Small intestine (tissue), 7 donors: ENCODE results near the gene KRTAP10-12. TPM values are rescaled to one million over a fixed set of nuclear protein-coding genes. Genes with fewer than 3 reads are reported as not detected.

Source experiments
- DNase-seq, 2 donors: peaks; one replicate each; pipeline versions ENCODE4 v3.0.0 to v3.0.0-alpha.2; 2013
- FAIRE-seq: peaks from 2 replicates; lab custom pipeline; 2012; peaks lifted over from hg19 to GRCh38; lab: Jason Lieb, UNC
- H3K27ac ChIP-seq, 3 donors: one replicate each; pipeline ENCODE4 v1.5.1; 2013; ENCODE audit warnings: low read length in 2 of 3, mild to moderate bottlenecking in 2 of 3, control low read depth in 1 of 3, inconsistent platforms in 1 of 3, low read depth in 1 of 3, moderate library complexity in 1 of 3
- H3K27me3 ChIP-seq, 3 donors: one replicate each; pipeline ENCODE4 v1.6.1; 2013; ENCODE audit warnings: low read length in 3 of 3, inconsistent platforms in 1 of 3; ENCODE audit not compliant: control insufficient read depth in 3 of 3, insufficient read depth in 3 of 3
- H3K36me3 ChIP-seq, 3 donors: one replicate each; pipeline ENCODE4 v1.6.1; 2013; ENCODE audit warnings: low read length in 3 of 3, inconsistent platforms in 1 of 3, low read depth in 1 of 3, mild to moderate bottlenecking in 1 of 3, moderate library complexity in 1 of 3; ENCODE audit not compliant: control insufficient read depth in 3 of 3, insufficient read depth in 2 of 3
- H3K4me1 ChIP-seq, 3 donors: one replicate each; pipeline ENCODE4 v1.6.1; 2013; ENCODE audit warnings: low read length in 2 of 3, inconsistent platforms in 1 of 3, low read depth in 1 of 3, mild to moderate bottlenecking in 1 of 3, moderate library complexity in 1 of 3; ENCODE audit not compliant: control insufficient read depth in 3 of 3, insufficient read depth in 2 of 3
- H3K4me3 ChIP-seq, 3 donors: one replicate each; pipeline ENCODE4 v1.5.1; 2013; ENCODE audit warnings: low read length in 3 of 3, control low read depth in 1 of 3, inconsistent platforms in 1 of 3, low read depth in 1 of 3, mild to moderate bottlenecking in 1 of 3, moderate library complexity in 1 of 3
- H3K9me3 ChIP-seq, 2 donors: one replicate each; pipeline ENCODE4 v1.6.1; 2013; ENCODE audit warnings: low read depth in 1 of 2, low read length in 1 of 2; ENCODE audit not compliant: control insufficient read depth in 2 of 2, insufficient read depth in 1 of 2
- WGBS, 3 donors: extraction: QIAGEN DNeasy Blood & Tissue Kit; methylation state at CpG; one replicate each; pipeline ENCODE4 v1.1.7; 2013; 5-methylcytosine and 5-hydroxymethylcytosine counted together
- polyA plus RNA-seq, 4 donors: library from polyadenylated mRNA; stranded (reverse) in 3 of 4; unstranded in 1 of 4; fragments of 200-250 nt in 3 of 4; fragments of 120-200 nt in 1 of 4; gene quantifications; one replicate each; pipeline versions ENCODE4 v1.2.1 to v1.2.3, GENCODE V29; 2013
- donor health status: healthy with polysubstance abuse.
- donor health status: control.
- donor health status: control.
- donor health status: Bipolar disorder and iron deficiency.
- donor health status: healthy.

KRTAP10-12 gene
- polyA plus RNA-seq, 4 donors: not detected

DNA sequence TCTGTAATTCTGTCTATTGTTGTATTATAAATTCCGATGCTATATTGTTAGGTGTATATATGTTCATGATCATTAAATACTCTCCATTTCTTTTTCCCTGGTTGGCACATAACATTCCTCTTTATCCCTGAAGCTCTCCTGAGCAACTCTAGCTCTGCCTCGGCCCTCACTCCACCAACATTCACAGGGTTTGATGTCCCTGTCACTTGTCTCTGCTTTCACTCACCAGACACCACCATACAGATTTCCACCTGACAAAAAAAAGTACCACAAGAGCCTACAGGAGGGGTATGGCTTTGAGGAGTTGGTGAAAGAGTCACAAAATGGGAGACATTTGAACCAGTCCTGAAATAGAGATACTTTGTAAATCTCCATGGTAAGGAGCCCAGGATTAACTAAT is 23.2 kb downstream of the KRTAP10-12 start:
- Histone ChIP-seq H3K27me3 (peaks cover 2 to 44% (median 26%) of the 10 kb centered on the region in 3 donors), H3K9me3 (no peaks in the 10 kb centered on the region), H3K4me1 (peaks cover 0 to 9% (median 0%) of the 10 kb centered on the region in 3 donors), H3K27ac (no peak overlapping the region), H3K36me3 (no peaks in the 10 kb centered on the region), H3K4me3 (no peak overlapping the region)
- DNase-seq (no peak), FAIRE-seq (no peak)
- WGBS, 3 donors: 82 to 85% (median 84%) methylated on average over 2 of the region's 2 CpGs

DNA sequence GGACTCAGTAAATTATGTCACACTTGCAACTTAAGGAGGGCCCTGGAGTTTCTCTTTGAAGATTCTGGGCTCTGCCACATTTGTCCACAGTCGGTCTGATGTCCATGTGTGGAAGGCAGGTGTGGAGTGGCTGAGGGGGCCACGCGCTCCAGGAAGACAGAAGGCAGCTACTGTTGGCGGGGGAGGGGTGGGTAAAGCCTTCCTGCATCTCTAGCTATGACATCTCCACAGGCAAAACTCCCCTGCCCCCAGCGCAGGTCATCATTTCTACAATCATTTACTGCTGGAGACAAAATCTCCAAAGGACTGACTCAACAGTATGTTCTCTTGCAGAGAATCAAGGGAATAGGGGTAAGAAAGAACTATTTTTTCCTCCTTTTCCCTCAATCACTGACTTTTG is 25.8 kb downstream of the KRTAP10-12 start:
- peaks cover 2 to 42% (median 26%) of the 10 kb centered on the region in 3 donors for H3K27me3 ChIP-seq
- 54 to 59% (median 58%) methylated on average over 5 of the region's 5 CpGs for WGBS, 3 donors
- no peak for FAIRE-seq

GRCh38 chr21:44723177-44724131 is 26.5 kb downstream of the KRTAP10-12 start:
- H3K36me3 ChIP-seq: no peaks in the 10 kb centered on the region
- 11 to 18% (median 16%) methylated on average over 45 to 61 of the region's 61 CpGs for WGBS, 3 donors
- DNase-seq (no peak), FAIRE-seq (no peak)
- peaks cover 2 to 37% (median 25%) of the 10 kb centered on the region in 3 donors for H3K27me3 ChIP-seq
- H3K4me1 ChIP-seq: peaks cover 0 to 9% (median 0%) of the 10 kb centered on the region in 3 donors
- H3K9me3 ChIP-seq: no peaks in the 10 kb centered on the region
- H3K4me3 ChIP-seq: no peak overlapping the region
- no peak overlapping the region for H3K27ac ChIP-seq

More for the DNA sequence above, 25.8 kb downstream of the KRTAP10-12 start:
- H3K36me3 ChIP-seq: no peaks in the 10 kb centered on the region
- no peaks in the 10 kb centered on the region for H3K9me3 ChIP-seq
- no peak overlapping the region for H3K27ac ChIP-seq
- H3K4me1 ChIP-seq: peaks cover 0 to 9% (median 0%) of the 10 kb centered on the region in 3 donors
- no peak for DNase-seq
- H3K4me3 ChIP-seq: no peak overlapping the region

GRCh38 chr21:44724196-44724595 is 27.2 kb downstream of the KRTAP10-12 start:
- Histone ChIP-seq H3K27me3 (peaks cover 2 to 33% (median 20%) of the 10 kb centered on the region in 3 donors), H3K4me1 (peaks cover 0 to 9% (median 0%) of the 10 kb centered on the region in 3 donors), H3K27ac (no peak overlapping the region), H3K36me3 (no peaks in the 10 kb centered on the region), H3K4me3 (no peak overlapping the region), H3K9me3 (no peaks in the 10 kb centered on the region)
- DNase-seq: no peak
- WGBS, 3 donors: 63 to 85% (median 75%) methylated on average over 7 of the region's 7 CpGs
- FAIRE-seq: no peak

GRCh38 chr21:44724926-44725325 is 28.0 kb downstream of the KRTAP10-12 start:
- no peak for DNase-seq
- 91 to 92% (median 92%) methylated on average over 14 of the region's 14 CpGs for WGBS, 3 donors
- Histone ChIP-seq H3K4me1 (peaks cover 0 to 9% (median 0%) of the 10 kb centered on the region in 3 donors), H3K27me3 (peaks cover 2 to 33% (median 20%) of the 10 kb centered on the region in 3 donors), H3K27ac (no peak overlapping the region), H3K36me3 (no peaks in the 10 kb centered on the region), H3K4me3 (no peak overlapping the region), H3K9me3 (no peaks in the 10 kb centered on the region)
- FAIRE-seq: no peak

GRCh38 chr21:44726826-44727225 is 29.9 kb downstream of the KRTAP10-12 start:
- FAIRE-seq (no peak), DNase-seq (no peak)
- H3K4me3 ChIP-seq: no peak overlapping the region
- H3K27me3 ChIP-seq: peaks cover 2 to 30% (median 23%) of the 10 kb centered on the region in 3 donors
- no peaks in the 10 kb centered on the region for H3K36me3 ChIP-seq
- H3K4me1 ChIP-seq: peaks cover 0 to 9% (median 0%) of the 10 kb centered on the region in 3 donors
- 32 to 72% (median 66%) methylated on average over 6 of the region's 6 CpGs for WGBS, 3 donors
- H3K27ac ChIP-seq: no peak overlapping the region
- no peaks in the 10 kb centered on the region for H3K9me3 ChIP-seq

DNA sequence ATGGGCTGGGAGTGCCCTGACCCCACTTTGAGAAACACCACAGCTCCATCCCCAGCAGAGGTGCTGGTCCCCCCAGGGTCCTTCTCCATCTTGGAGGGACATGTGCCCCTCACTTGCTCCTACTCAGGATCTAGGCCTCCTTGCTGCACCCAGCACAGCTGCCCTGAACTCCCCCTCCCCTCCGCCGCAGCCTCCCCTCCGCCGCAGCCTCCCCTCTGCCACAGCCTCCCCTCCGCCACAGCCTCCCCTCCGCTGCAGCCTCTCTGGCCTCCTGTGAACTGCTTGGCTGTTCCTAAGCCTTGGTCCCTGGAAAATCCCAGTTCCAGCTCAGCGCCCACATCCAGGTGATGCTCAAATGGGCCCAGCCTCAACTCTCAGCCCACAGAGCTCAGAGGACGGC is 30.3 kb downstream of the KRTAP10-12 start:
- no peak for FAIRE-seq
- WGBS, 3 donors: 93 to 97% (median 96%) methylated on average over 8 of the region's 8 CpGs
- H3K27me3 ChIP-seq: peaks cover 2 to 30% (median 23%) of the 10 kb centered on the region in 3 donors

GRCh38 chr21:44727757-44728156 is 30.8 kb downstream of the KRTAP10-12 start:
- FAIRE-seq (no peak), DNase-seq (no peak)
- no peak overlapping the region for H3K4me3 ChIP-seq
- WGBS, 3 donors: 63 to 77% (median 75%) methylated on average over 9 of the region's 9 CpGs
- no peaks in the 10 kb centered on the region for H3K9me3 ChIP-seq
- H3K4me1 ChIP-seq: peaks cover 0 to 9% (median 0%) of the 10 kb centered on the region in 3 donors
- H3K36me3 ChIP-seq: no peaks in the 10 kb centered on the region
- no peak overlapping the region for H3K27ac ChIP-seq
- peaks cover 2 to 25% (median 22%) of the 10 kb centered on the region in 3 donors for H3K27me3 ChIP-seq

More for the DNA sequence above, 30.3 kb downstream of the KRTAP10-12 start:
- Histone ChIP-seq H3K36me3 (no peaks in the 10 kb centered on the region), H3K4me3 (no peak overlapping the region), H3K27ac (no peak overlapping the region), H3K9me3 (no peaks in the 10 kb centered on the region), H3K4me1 (peaks cover 0 to 9% (median 0%) of the 10 kb centered on the region in 3 donors)
- no peak for DNase-seq
